Panc1 (cell line): Measurements from ENCODE around the gene ACE2.

Experiments used
- POLR2AphosphoS5 ChIP-seq: IDR thresholded peaks from 2 replicates; pipeline ENCODE4 v1.6.1; 2012; ENCODE audit warnings: mild to moderate bottlenecking, low read depth, low read length, moderate library complexity
- SIN3A ChIP-seq: IDR thresholded peaks from 2 replicates; pipeline ENCODE4 v1.6.1; 2012; ENCODE audit warnings: low read depth, mild to moderate bottlenecking, low read length, moderate library complexity, borderline replicate concordance; ENCODE audit not compliant: insufficient read depth
- TF ChIP-seq, protein P1 (sequence below), 2 experiments: IDR thresholded peaks; 2 replicates each; pipeline ENCODE4 v1.6.1; 2011 to 2012; ENCODE audit warnings: low read depth in 2 of 2, control low read depth in 1 of 2, low read length in 1 of 2, mild to moderate bottlenecking in 1 of 2, moderate library complexity in 1 of 2; ENCODE audit not compliant: insufficient read depth in 1 of 2
- TF ChIP-seq, protein P2 (sequence below): fragments of 450-650 bp; IDR thresholded peaks from 2 replicates; pipeline ENCODE4 v1.5.1; 2017; ENCODE audit warnings: mild to moderate bottlenecking

DNA sequence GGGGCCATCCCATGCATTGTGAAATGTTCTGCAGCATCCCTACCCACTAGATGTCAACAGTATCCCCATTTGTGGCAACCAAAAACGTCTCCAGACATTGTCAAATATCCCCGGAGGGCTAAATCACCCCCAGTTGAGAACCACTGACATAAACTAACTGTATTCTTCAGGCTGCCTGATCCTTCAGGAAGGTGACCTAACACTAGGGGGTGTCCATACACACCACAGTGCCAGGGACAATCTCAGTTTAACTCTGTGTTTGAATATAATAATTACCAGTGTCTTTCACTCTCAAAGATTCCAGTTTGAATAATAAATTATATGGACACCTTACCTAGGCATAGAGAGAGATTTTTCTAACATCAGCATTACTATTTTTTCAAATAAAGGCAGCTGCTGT is 6.4 kb downstream of the ACE2 start:
- TF ChIP-seq, protein P1, sequence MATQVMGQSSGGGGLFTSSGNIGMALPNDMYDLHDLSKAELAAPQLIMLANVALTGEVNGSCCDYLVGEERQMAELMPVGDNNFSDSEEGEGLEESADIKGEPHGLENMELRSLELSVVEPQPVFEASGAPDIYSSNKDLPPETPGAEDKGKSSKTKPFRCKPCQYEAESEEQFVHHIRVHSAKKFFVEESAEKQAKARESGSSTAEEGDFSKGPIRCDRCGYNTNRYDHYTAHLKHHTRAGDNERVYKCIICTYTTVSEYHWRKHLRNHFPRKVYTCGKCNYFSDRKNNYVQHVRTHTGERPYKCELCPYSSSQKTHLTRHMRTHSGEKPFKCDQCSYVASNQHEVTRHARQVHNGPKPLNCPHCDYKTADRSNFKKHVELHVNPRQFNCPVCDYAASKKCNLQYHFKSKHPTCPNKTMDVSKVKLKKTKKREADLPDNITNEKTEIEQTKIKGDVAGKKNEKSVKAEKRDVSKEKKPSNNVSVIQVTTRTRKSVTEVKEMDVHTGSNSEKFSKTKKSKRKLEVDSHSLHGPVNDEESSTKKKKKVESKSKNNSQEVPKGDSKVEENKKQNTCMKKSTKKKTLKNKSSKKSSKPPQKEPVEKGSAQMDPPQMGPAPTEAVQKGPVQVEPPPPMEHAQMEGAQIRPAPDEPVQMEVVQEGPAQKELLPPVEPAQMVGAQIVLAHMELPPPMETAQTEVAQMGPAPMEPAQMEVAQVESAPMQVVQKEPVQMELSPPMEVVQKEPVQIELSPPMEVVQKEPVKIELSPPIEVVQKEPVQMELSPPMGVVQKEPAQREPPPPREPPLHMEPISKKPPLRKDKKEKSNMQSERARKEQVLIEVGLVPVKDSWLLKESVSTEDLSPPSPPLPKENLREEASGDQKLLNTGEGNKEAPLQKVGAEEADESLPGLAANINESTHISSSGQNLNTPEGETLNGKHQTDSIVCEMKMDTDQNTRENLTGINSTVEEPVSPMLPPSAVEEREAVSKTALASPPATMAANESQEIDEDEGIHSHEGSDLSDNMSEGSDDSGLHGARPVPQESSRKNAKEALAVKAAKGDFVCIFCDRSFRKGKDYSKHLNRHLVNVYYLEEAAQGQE (IDR thresholded peaks at IDR 0.05; ENCODE audit: insufficient read depth in 1 of 2, low read depth in 2 of 2, low read length in 1 of 2) = no peak
- TF ChIP-seq, protein P2, sequence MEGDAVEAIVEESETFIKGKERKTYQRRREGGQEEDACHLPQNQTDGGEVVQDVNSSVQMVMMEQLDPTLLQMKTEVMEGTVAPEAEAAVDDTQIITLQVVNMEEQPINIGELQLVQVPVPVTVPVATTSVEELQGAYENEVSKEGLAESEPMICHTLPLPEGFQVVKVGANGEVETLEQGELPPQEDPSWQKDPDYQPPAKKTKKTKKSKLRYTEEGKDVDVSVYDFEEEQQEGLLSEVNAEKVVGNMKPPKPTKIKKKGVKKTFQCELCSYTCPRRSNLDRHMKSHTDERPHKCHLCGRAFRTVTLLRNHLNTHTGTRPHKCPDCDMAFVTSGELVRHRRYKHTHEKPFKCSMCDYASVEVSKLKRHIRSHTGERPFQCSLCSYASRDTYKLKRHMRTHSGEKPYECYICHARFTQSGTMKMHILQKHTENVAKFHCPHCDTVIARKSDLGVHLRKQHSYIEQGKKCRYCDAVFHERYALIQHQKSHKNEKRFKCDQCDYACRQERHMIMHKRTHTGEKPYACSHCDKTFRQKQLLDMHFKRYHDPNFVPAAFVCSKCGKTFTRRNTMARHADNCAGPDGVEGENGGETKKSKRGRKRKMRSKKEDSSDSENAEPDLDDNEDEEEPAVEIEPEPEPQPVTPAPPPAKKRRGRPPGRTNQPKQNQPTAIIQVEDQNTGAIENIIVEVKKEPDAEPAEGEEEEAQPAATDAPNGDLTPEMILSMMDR = no peak; the same call in 1 of the 2 replicates
- TF ChIP-seq POLR2AphosphoS5 (no peak), SIN3A (no peak)
